Panc1 (cell line): ENCODE measurements around the gene UQCC2. TPM values are rescaled to one million over a fixed set of nuclear protein-coding genes. Genes with fewer than 3 reads are reported as not detected.

Experiments
- ATAC-seq: fragments of 200-7000 bp; cut with Tn5 transposase; 2 replicates; pipeline ENCODE4 v1.9.1; 2020; ENCODE audit warnings: mild to moderate bottlenecking, moderate library complexity
- BruUV-seq: library from RNA; stranded (reverse); fragments of 400-500 nt; replicated peaks from 2 replicates; lab custom pipeline; 2021; lab: Mats Ljungman, UMichigan
- CTCF ChIA-PET: fragments of 300-600 bp; sonication (Branson Sonifier 250); formaldehyde crosslinking; loops from one replicate; lab custom pipeline; 2022; ENCODE audit warnings: antibody characterized with exemption; lab: Charles Lee
- POLR2A ChIA-PET: fragments of 300-600 bp; sonication (Branson Sonifier 250); formaldehyde crosslinking; loops from one replicate; lab custom pipeline; 2022; ENCODE audit warnings: antibody characterized with exemption; lab: Charles Lee
- DNase-seq: peaks from one replicate; pipeline ENCODE4 v3.0.0-alpha.2; 2010; ENCODE audit warnings: low read depth, low spot score
- H3K27ac ChIP-seq: 2 replicates; pipeline ENCODE4 v1.5.1; 2011; ENCODE audit warnings: mild to moderate bottlenecking, low read length, inconsistent platforms
- H3K27me3 ChIP-seq: fragments of 200-500 bp; sonication (Bioruptor generic); 2 replicates; pipeline ENCODE4 v1.6.0; 2014; ENCODE audit warnings: low read length, inconsistent platforms; ENCODE audit not compliant: control insufficient read depth, insufficient read depth
- H3K36me3 ChIP-seq: fragments of 200-500 bp; sonication (Bioruptor generic); 2 replicates; pipeline ENCODE4 v1.5.1; 2014; ENCODE audit warnings: inconsistent platforms, mild to moderate bottlenecking, low read length, moderate library complexity; ENCODE audit not compliant: control insufficient read depth, insufficient read depth
- H3K4me1 ChIP-seq: 2 replicates; pipeline ENCODE4 v1.5.1; 2011; ENCODE audit warnings: inconsistent platforms, mild to moderate bottlenecking, low read length, moderate library complexity; ENCODE audit not compliant: control insufficient read depth, insufficient read depth
- H3K4me3 ChIP-seq, 2 experiments: 2 replicates each; pipeline ENCODE4 v1.5.1; 2011 to 2012; ENCODE audit warnings: low read depth in 2 of 2, low read length in 2 of 2, mild to moderate bottlenecking in 2 of 2, inconsistent platforms in 1 of 2, moderate library complexity in 1 of 2
- H3K9me3 ChIP-seq: fragments of 200-500 bp; sonication (Bioruptor generic); 2 replicates; pipeline ENCODE4 v1.5.1; 2014; ENCODE audit warnings: low read depth, mild to moderate bottlenecking, inconsistent platforms, low read length, moderate library complexity; ENCODE audit not compliant: control insufficient read depth, insufficient read depth
- CTCF ChIP-seq: fragments of 450-650 bp; IDR thresholded peaks from 2 replicates; pipeline ENCODE4 v1.5.1; 2017; ENCODE audit warnings: mild to moderate bottlenecking
- POLR2AphosphoS5 ChIP-seq: IDR thresholded peaks from 2 replicates; pipeline ENCODE4 v1.6.1; 2012; ENCODE audit warnings: mild to moderate bottlenecking, low read depth, low read length, moderate library complexity
- REST ChIP-seq, 2 experiments: IDR thresholded peaks; 2 replicates each; pipeline ENCODE4 v1.6.1; 2011 to 2012; ENCODE audit warnings: low read depth in 2 of 2, control low read depth in 1 of 2, low read length in 1 of 2, mild to moderate bottlenecking in 1 of 2, moderate library complexity in 1 of 2; ENCODE audit not compliant: insufficient read depth in 1 of 2
- SIN3A ChIP-seq: IDR thresholded peaks from 2 replicates; pipeline ENCODE4 v1.6.1; 2012; ENCODE audit warnings: low read depth, mild to moderate bottlenecking, low read length, moderate library complexity, borderline replicate concordance; ENCODE audit not compliant: insufficient read depth
- TCF7L2 ChIP-seq: IDR thresholded peaks from 2 replicates; pipeline ENCODE4 v1.6.1; 2011; ENCODE audit warnings: mild to moderate bottlenecking, low read depth, low read length, inconsistent platforms
- in situ Hi-C: cut with HindIII; loops from 2 replicates; pipeline ENCODE4 v1.10.0; 2016; ENCODE audit warnings: low sequenced_read_pairs, low pct_unique_long_range_greater_than_20kb
- intact Hi-C: fragments of 100-400 bp; cut with micrococcal nuclease; formaldehyde crosslinking; loops from one replicate; pipeline ENCODE4 v1.10.0; 2022; ENCODE audit not compliant: unreplicated experiment
- total RNA-seq: library from RNA; stranded (reverse); gene quantifications from one replicate; pipeline ENCODE4 v1.2.1, GENCODE V29; 2021; ENCODE audit not compliant: unreplicated experiment

Gene UQCC2
- total RNA-seq, 1 experiment from 2014 or later = 135 TPM

GRCh38 chr6:33757113-33757512 is 45.6 kb upstream of the UQCC2 start:
- no peaks in the 10 kb centered on the region for H3K36me3 ChIP-seq
- no peaks in the 10 kb centered on the region for H3K9me3 ChIP-seq
- intact Hi-C loops (no loop called here), in situ Hi-C loops (no loop called here)
- H3K27ac ChIP-seq = no peak overlapping the region
- H3K4me1 ChIP-seq = peaks cover 21% of the 10 kb centered on the region
- TF ChIP-seq POLR2AphosphoS5 (no peak), REST (IDR thresholded peaks at IDR 0.05; ENCODE audit: insufficient read depth in 1 of 2, low read depth in 2 of 2, low read length in 1 of 2) (no peak), TCF7L2 (no peak), SIN3A (no peak), CTCF (no peak)
- DNase-seq (no peak), ATAC-seq (no peak)
- no TSS peak for BruUV-seq
- H3K4me3 ChIP-seq = no peak overlapping the region
- POLR2A ChIA-PET = no interaction called here
- no peaks in the 10 kb centered on the region for H3K27me3 ChIP-seq
- CTCF ChIA-PET = interaction anchor here (0.7 kb wide), 1 partner anchor 13 kb away, joined by 6 read pairs; no protein-coding TSS in a partner anchor

GRCh38 chr6:33756211-33756954 is 44.9 kb upstream of the UQCC2 start:
- ChIA-PET CTCF (no interaction called here), POLR2A (no interaction called here)
- no TSS peak for BruUV-seq
- DNase-seq (no peak), ATAC-seq (no peak)
- H3K27ac ChIP-seq = no peak overlapping the region
- H3K27me3 ChIP-seq = no peaks in the 10 kb centered on the region
- TF ChIP-seq SIN3A = no peak
- no peak for TF ChIP-seq REST (IDR thresholded peaks at IDR 0.05; ENCODE audit: insufficient read depth in 1 of 2, low read depth in 2 of 2, low read length in 1 of 2)
- no peak for TF ChIP-seq POLR2AphosphoS5
- TF ChIP-seq TCF7L2 = no peak
- no peak for TF ChIP-seq CTCF
- intact Hi-C loops (no loop called here), in situ Hi-C loops (no loop called here)
- H3K9me3 ChIP-seq = no peaks in the 10 kb centered on the region
- no peaks in the 10 kb centered on the region for H3K36me3 ChIP-seq
- H3K4me3 ChIP-seq = no peak overlapping the region
- H3K4me1 ChIP-seq = peaks cover 18% of the 10 kb centered on the region
